ENCODE results near the gene SUFU.
A peak's percentile ranks its signal among the peaks of the same experiment; 100 is the strongest.

The SUFU gene

GRCh38 chr10:102457591-102458150, 46.1 kb upstream of the SUFU start:
- Histone ChIP-seq H3K4me3 (ENCODE audit: low read depth in 1 of 2, low read length in 2 of 2) (no peak overlapping the region), H3K27me3 (ENCODE audit: insufficient read depth, low read length, poor library complexity) (no peaks in the 10 kb centered on the region), H3K27ac (ENCODE audit: low read length) (no peak overlapping the region), H3K4me1 (ENCODE audit: insufficient read depth, low read length) (peaks cover 27% of the 10 kb centered on the region), H3K4me2 (ENCODE audit: insufficient read depth, low read length) (no peak overlapping the region), H3K79me2 (ENCODE audit: insufficient read depth, low read length) (peaks cover 6% of the 10 kb centered on the region; the same call in 1 of the 2 replicates), H3K9me3 (ENCODE audit: insufficient read depth, low read length, severe bottlenecking) (no peaks in the 10 kb centered on the region), H3K9ac (ENCODE audit: low read depth, low read length) (no peak overlapping the region), H3K36me3 (ENCODE audit: insufficient read depth, low read length) (peaks cover 4% of the 10 kb centered on the region), H4K20me1 (ENCODE audit: insufficient read depth, low read length) (no peaks in the 10 kb centered on the region), H2AFZ (ENCODE audit: low read depth, low read length) (no peak overlapping the region)
- ATAC-seq (ENCODE audit: insufficient read depth, low read depth) (no peak), DNase-seq (no peak)
- TF ChIP-seq CTCF (IDR thresholded peaks at IDR 0.05; ENCODE audit: borderline replicate concordance, extremely low read depth, low read length, poor library complexity, severe bottlenecking) (no peak), EZH2 (IDR thresholded peaks at IDR 0.05; ENCODE audit: borderline replicate concordance, low read depth, low read length, severe bottlenecking) (no peak)

- no peaks in the 10 kb centered on the region for H4K20me1 ChIP-seq (ENCODE audit: insufficient read depth, low read length)
- peaks cover 5% of the 10 kb centered on the region; the same call in 1 of the 2 replicates for H3K79me2 ChIP-seq (ENCODE audit: insufficient read depth, low read length)
- H3K27ac ChIP-seq (ENCODE audit: low read length) = no peak overlapping the region
- no peaks in the 10 kb centered on the region for H3K9me3 ChIP-seq (ENCODE audit: insufficient read depth, low read length, severe bottlenecking)
- DNase-seq = no peak
- no peaks in the 10 kb centered on the region for H3K27me3 ChIP-seq (ENCODE audit: insufficient read depth, low read length, poor library complexity)
- TF ChIP-seq CTCF (IDR thresholded peaks at IDR 0.05; ENCODE audit: borderline replicate concordance, extremely low read depth, low read length, poor library complexity, severe bottlenecking) = no peak
- no peak for TF ChIP-seq EZH2 (IDR thresholded peaks at IDR 0.05; ENCODE audit: borderline replicate concordance, low read depth, low read length, severe bottlenecking)
- H3K36me3 ChIP-seq (ENCODE audit: insufficient read depth, low read length) = no peaks in the 10 kb centered on the region; the same call in 1 of the 2 replicates
- no peak overlapping the region for H3K9ac ChIP-seq (ENCODE audit: low read depth, low read length)
- no peak for ATAC-seq (ENCODE audit: insufficient read depth, low read depth)
- H3K4me1 ChIP-seq (ENCODE audit: insufficient read depth, low read length) = peaks cover 27% of the 10 kb centered on the region
- H2AFZ ChIP-seq (ENCODE audit: low read depth, low read length) = no peak overlapping the region
- no peak overlapping the region for H3K4me2 ChIP-seq (ENCODE audit: insufficient read depth, low read length)
- no peak overlapping the region for H3K4me3 ChIP-seq (ENCODE audit: low read depth in 1 of 2, low read length in 2 of 2)
These were observed 45.1 kb upstream of the SUFU start for GRCh38 chr10:102458656-102459055.

- peak; percentile 42 for ATAC-seq (ENCODE audit: insufficient read depth, low read depth)
- Histone ChIP-seq H3K36me3 (ENCODE audit: insufficient read depth, low read length) (no peaks in the 10 kb centered on the region), H3K27ac (ENCODE audit: low read length) (peak overlapping the region; percentile 64)
These were observed 43.0 kb upstream of the SUFU start for GRCh38 chr10:102460836-102461186.

More at GRCh38 chr10:102460836-102461186, 43.0 kb upstream of the SUFU start:
- H3K4me2 ChIP-seq (ENCODE audit: insufficient read depth, low read length) = peak overlapping the region; percentile 76
- H3K79me2 ChIP-seq (ENCODE audit: insufficient read depth, low read length) = peaks cover 5% of the 10 kb centered on the region; the same call in 1 of the 2 replicates
- no peaks in the 10 kb centered on the region for H4K20me1 ChIP-seq (ENCODE audit: insufficient read depth, low read length)
- no peak for DNase-seq
- TF ChIP-seq CTCF (IDR thresholded peaks at IDR 0.05; ENCODE audit: borderline replicate concordance, extremely low read depth, low read length, poor library complexity, severe bottlenecking) (no peak), EZH2 (IDR thresholded peaks at IDR 0.05; ENCODE audit: borderline replicate concordance, low read depth, low read length, severe bottlenecking) (no peak)
- H3K4me1 ChIP-seq (ENCODE audit: insufficient read depth, low read length) = peaks cover 27% of the 10 kb centered on the region
- H2AFZ ChIP-seq (ENCODE audit: low read depth, low read length) = peak overlapping the region; percentile 95
- no peaks in the 10 kb centered on the region for H3K27me3 ChIP-seq (ENCODE audit: insufficient read depth, low read length, poor library complexity)
- no peaks in the 10 kb centered on the region for H3K9me3 ChIP-seq (ENCODE audit: insufficient read depth, low read length, severe bottlenecking)
- peak overlapping the region; percentile 39 to 62; a peak in 3 of 4 replicates for H3K4me3 ChIP-seq (ENCODE audit: low read depth in 1 of 2, low read length in 2 of 2)
- H3K9ac ChIP-seq (ENCODE audit: low read depth, low read length) = peak overlapping the region; percentile 63
